Naive thymus-derived CD8-positive, alpha-beta T cell (primary cell): Measurements from ENCODE around the gene EFCC1. TPM values are rescaled to one million over a fixed set of nuclear protein-coding genes. Genes with fewer than 3 reads are reported as not detected.
A peak's percentile ranks its signal among the peaks of the same experiment; 100 is the strongest.

Source experiments
- ATAC-seq, 2 donors: fragments of 150-1000 bp; cut with Tn5 transposase in 1 of 2; sonication (Bioruptor Pico), chemical (Tn5 transposase) in 1 of 2; 1 replicate in 1 of 2; 2 replicates in 1 of 2; pipeline ENCODE4 v1.10.0; 2021; ENCODE audit warnings: mild to moderate bottlenecking in 2 of 2, moderate library complexity in 2 of 2
- POLR2A ChIA-PET: fragments of 350-600 bp; sonication (Branson Sonifier 250); formaldehyde crosslinking; loops from one replicate; lab custom pipeline; 2021; ENCODE audit warnings: antibody characterized with exemption; lab: Charles Lee
- DNase-seq, 10 donors: peaks; one replicate each; pipeline versions ENCODE4 v3.0.0 to v3.0.0-alpha.2; 2020 to 2022
- H3K27ac Mint-ChIP-seq, 10 donors: one replicate each; pipeline ENCODE4 v1.8.0; 2020 to 2022; ENCODE audit warnings: mild to moderate bottlenecking in 10 of 10, mixed read lengths in 10 of 10, moderate library complexity in 4 of 10, inconsistent platforms in 1 of 10
- H3K27me3 Mint-ChIP-seq, 5 donors: one replicate each; pipeline ENCODE4 v1.8.0; 2021 to 2022; ENCODE audit warnings: mixed read lengths in 5 of 5
- H3K36me3 Mint-ChIP-seq, 3 donors: one replicate each; pipeline ENCODE4 v1.8.0; 2020 to 2022; ENCODE audit warnings: mixed read lengths in 3 of 3, mild to moderate bottlenecking in 2 of 3, inconsistent platforms in 1 of 3
- H3K4me1 Mint-ChIP-seq, 4 donors: one replicate each; pipeline ENCODE4 v1.8.0; 2021 to 2022; ENCODE audit warnings: mixed read lengths in 4 of 4
- H3K4me3 Mint-ChIP-seq, 10 donors: one replicate each; pipeline ENCODE4 v1.8.0; 2020 to 2022; ENCODE audit warnings: mild to moderate bottlenecking in 10 of 10, mixed read lengths in 10 of 10, moderate library complexity in 6 of 10, inconsistent platforms in 1 of 10
- H3K9me3 Mint-ChIP-seq, 9 donors: one replicate each; pipeline ENCODE4 v1.8.0; 2020 to 2022; ENCODE audit warnings: mixed read lengths in 9 of 9, mild to moderate bottlenecking in 3 of 9, inconsistent platforms in 1 of 9, moderate library complexity in 1 of 9
- polyA plus RNA-seq, 3 donors: library from polyadenylated mRNA; unstranded; fragments of 300-500 nt; fragmentation: Illumina TruSeq; gene quantifications; one replicate each; pipeline ENCODE4 v1.2.3, GENCODE V29; 2021
- total RNA-seq, 8 experiments: library from RNA in 2 of 8; stranded (reverse) in 2 of 8; gene quantifications; one replicate each; pipeline ENCODE4 v1.2.3 and lab custom pipeline; 2021 to 2026

The EFCC1 gene
- total and polyA plus RNA-seq, 5 experiments from 2014 or later = 0.21 to 0.69 (median 0.47) TPM

DNA sequence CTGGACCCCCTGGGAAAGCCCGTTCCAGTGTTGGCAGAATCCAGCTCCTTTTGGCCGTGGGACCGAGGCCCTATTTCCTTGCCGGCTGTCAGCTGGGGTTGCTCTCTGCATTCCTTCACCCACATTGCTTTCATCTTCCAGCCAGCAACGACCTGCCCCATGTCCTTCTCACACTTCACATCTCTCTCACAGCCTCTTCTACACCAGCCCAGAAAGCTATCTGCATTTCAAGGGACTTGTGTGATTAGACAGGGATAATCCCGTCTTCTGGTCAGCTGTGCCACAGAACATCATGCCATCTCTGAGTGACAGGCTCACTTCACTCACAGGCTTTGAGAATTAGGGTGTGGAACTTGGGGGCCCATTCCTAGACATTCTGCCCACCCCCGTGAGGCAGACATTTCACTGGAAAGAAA is 16.4 kb downstream of the EFCC1 start:
- peak overlapping the region in 8 of 10 donors; percentile 36 to 88 (median 61) for H3K4me3 Mint-ChIP-seq
- H3K27me3 Mint-ChIP-seq = no peaks in the 10 kb centered on the region
- peak overlapping the region; percentile 28 to 100 (median 96) for H3K27ac Mint-ChIP-seq
- POLR2A ChIA-PET = interaction anchor here (0.6 to 7.9 kb wide), 10 partner anchors 9 to 299 kb away, joined by 3 to 257 read pairs (median 14); partner anchors contain the start of genes CFAP92, CNBP, COPG1 and EFCC1
- DNase-seq = peak in 1 of 10 donors; percentile 18
- ATAC-seq = no peak
- H3K4me1 Mint-ChIP-seq = peaks cover 28 to 61% (median 55%) of the 10 kb centered on the region in 4 donors
- H3K9me3 Mint-ChIP-seq = no peaks in the 10 kb centered on the region
- H3K36me3 Mint-ChIP-seq = no peaks in the 10 kb centered on the region

DNA sequence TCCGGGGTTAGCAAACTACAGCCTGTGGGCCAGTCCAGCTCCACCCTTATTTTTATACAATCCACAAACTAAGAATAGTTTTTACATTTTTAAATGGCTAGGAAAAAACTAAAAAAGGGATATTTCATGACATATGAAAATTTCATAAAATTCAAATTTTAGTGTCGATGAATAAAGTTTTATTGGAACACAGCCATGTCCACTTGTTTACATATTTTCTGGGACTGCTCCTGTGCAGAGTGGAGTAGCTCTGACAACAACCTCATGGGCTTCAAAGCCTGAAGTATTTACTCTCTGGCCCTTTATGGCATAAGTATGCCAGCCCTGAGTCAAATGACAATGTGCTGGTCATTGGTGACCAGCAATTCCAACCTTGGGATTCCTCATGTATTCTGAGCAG is 17.2 kb downstream of the EFCC1 start:
- DNase-seq (no peak), ATAC-seq (no peak)
- H3K4me1 Mint-ChIP-seq = peaks cover 26 to 63% (median 57%) of the 10 kb centered on the region in 4 donors
- peak overlapping the region; percentile 79 to 100 (median 93) for H3K27ac Mint-ChIP-seq
- H3K27me3 Mint-ChIP-seq = no peaks in the 10 kb centered on the region
- POLR2A ChIA-PET = interaction anchor here (6.8 to 7.9 kb wide), 2 partner anchors 8 to 18 kb away, joined by 125 to 257 read pairs; partner anchors contain the start of genes CFAP92 and EFCC1
- peak overlapping the region in 2 of 10 donors; percentile 10 to 41 for H3K4me3 Mint-ChIP-seq
- no peaks in the 10 kb centered on the region for H3K9me3 Mint-ChIP-seq
- H3K36me3 Mint-ChIP-seq = no peaks in the 10 kb centered on the region

DNA sequence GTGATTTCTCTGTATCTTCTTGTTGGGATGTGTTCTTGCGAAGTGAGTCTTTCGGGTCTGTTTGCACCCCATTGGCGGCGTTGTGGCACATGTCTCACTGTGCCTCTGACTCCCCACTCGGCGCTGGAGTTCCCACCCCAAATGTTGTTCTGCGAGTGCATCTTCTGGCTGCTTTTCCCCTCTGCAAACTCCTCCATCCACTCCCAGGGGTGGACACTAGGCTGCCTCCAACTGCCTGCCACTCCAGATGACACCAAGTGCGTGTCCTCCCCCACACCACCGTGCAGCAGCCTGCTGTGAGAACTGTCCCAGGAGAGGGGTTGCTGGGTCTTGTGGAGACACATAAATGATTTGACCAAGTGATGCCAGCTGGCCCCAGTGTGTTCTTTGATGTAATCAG is 17.6 kb downstream of the EFCC1 start:
- no peaks in the 10 kb centered on the region for H3K9me3 Mint-ChIP-seq
- H3K36me3 Mint-ChIP-seq = no peaks in the 10 kb centered on the region
- POLR2A ChIA-PET = no interaction called here
- no peak for ATAC-seq
- H3K27me3 Mint-ChIP-seq = no peaks in the 10 kb centered on the region
- peaks cover 26 to 60% (median 57%) of the 10 kb centered on the region in 4 donors for H3K4me1 Mint-ChIP-seq
- peak in 1 of 10 donors; percentile 41 for DNase-seq
- peak overlapping the region in 2 of 10 donors; percentile 4 to 41 for H3K4me3 Mint-ChIP-seq
- peak overlapping the region in 9 of 10 donors; percentile 56 to 99 (median 79) for H3K27ac Mint-ChIP-seq

DNA sequence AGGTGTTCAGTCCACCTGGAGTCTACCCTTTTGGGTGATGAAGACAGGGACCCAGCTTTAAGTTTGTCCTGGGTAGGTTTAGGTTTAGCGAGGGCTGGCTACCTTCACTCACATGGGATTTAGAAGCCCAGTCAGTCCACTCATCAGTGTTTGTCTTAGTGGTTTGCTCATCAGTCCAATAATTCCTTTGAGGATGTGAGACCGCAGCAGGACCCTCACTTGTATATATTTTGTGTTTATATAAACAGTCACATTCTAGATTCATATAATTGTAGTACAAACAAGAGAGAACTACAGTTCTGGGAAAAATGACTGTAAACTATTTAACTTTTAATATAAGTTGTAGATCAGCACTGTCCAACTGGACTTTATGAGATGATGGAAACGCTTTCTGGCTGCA is 18.2 kb downstream of the EFCC1 start:
- H3K4me3 Mint-ChIP-seq = no peak overlapping the region
- peak overlapping the region in 3 of 10 donors; percentile 79 to 99 (median 90) for H3K27ac Mint-ChIP-seq
- no peaks in the 10 kb centered on the region for H3K27me3 Mint-ChIP-seq
- DNase-seq (no peak), ATAC-seq (no peak)
- peaks cover 26 to 57% (median 55%) of the 10 kb centered on the region in 4 donors for H3K4me1 Mint-ChIP-seq
- no peaks in the 10 kb centered on the region for H3K9me3 Mint-ChIP-seq
- H3K36me3 Mint-ChIP-seq = no peaks in the 10 kb centered on the region
- POLR2A ChIA-PET = interaction anchor here (1.0 to 1.8 kb wide), 2 partner anchors 25 to 102 kb away, joined by 3 to 9 read pairs; partner anchors contain the start of genes CFAP92 and RAB43

DNA sequence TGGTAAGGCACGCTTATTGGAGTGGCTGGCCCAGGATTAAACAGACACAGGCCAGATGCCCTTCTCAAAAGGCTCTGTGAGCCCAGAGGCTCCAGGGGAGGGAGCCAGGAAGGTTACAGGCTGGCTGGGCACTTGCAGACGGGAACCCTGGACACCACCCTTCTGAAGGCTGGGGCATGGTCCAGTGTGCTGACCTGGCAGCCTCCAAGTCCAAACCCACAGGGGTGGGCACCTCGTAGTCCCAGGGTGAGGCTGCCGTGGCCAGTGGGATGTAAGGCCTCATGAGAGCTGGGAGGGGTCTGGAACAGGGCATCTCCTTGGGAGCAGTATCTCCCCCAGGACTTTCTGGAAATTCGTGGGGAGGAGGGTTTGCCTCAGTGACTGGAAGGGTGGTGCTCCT is 19.6 kb downstream of the EFCC1 start:
- ATAC-seq (no peak), DNase-seq (peak in 1 of 10 donors; percentile 50)
- no peaks in the 10 kb centered on the region for H3K9me3 Mint-ChIP-seq
- H3K36me3 Mint-ChIP-seq = no peaks in the 10 kb centered on the region
- peaks cover 21 to 53% (median 50%) of the 10 kb centered on the region in 4 donors for H3K4me1 Mint-ChIP-seq
- no peak overlapping the region for H3K4me3 Mint-ChIP-seq
- no peaks in the 10 kb centered on the region for H3K27me3 Mint-ChIP-seq
- no peak overlapping the region for H3K27ac Mint-ChIP-seq
- POLR2A ChIA-PET = interaction anchor here (1.0 to 1.8 kb wide), 4 partner anchors 8 to 101 kb away, joined by 3 to 9 read pairs (median 4); partner anchors contain the start of gene RAB43

DNA sequence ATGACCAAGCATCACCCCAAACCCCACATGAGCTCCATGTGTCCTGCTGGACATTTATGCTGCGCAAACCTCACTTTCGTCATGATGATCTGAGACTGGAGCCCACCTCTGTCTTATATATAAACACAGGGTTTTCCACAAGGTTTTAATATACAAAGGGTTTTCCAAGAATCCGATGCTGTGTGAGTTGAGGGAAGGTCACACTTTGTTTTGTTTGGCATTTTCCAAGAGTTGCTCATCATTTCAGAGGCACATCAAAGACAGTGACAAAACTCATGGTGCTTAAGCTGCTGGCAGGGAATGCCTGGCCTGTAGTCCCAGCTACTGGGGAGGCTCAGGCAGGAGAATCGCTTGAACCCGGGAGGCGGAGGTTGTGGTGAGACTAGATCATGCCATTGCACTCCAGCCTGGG is 20.0 kb downstream of the EFCC1 start:
- Mint-ChIP-seq H3K36me3 (no peaks in the 10 kb centered on the region), H3K9me3 (no peaks in the 10 kb centered on the region), H3K4me1 (peaks cover 18 to 51% (median 50%) of the 10 kb centered on the region in 4 donors), H3K27ac (peak overlapping the region in 1 of 10 donors; percentile 44), H3K27me3 (no peaks in the 10 kb centered on the region), H3K4me3 (no peak overlapping the region)
- POLR2A ChIA-PET = interaction anchor here (0.9 to 1.3 kb wide), 3 partner anchors 8 to 161 kb away, joined by 3 to 6 read pairs (median 3); no protein-coding TSS in a partner anchor
- no peak for DNase-seq
- no peak for ATAC-seq

DNA sequence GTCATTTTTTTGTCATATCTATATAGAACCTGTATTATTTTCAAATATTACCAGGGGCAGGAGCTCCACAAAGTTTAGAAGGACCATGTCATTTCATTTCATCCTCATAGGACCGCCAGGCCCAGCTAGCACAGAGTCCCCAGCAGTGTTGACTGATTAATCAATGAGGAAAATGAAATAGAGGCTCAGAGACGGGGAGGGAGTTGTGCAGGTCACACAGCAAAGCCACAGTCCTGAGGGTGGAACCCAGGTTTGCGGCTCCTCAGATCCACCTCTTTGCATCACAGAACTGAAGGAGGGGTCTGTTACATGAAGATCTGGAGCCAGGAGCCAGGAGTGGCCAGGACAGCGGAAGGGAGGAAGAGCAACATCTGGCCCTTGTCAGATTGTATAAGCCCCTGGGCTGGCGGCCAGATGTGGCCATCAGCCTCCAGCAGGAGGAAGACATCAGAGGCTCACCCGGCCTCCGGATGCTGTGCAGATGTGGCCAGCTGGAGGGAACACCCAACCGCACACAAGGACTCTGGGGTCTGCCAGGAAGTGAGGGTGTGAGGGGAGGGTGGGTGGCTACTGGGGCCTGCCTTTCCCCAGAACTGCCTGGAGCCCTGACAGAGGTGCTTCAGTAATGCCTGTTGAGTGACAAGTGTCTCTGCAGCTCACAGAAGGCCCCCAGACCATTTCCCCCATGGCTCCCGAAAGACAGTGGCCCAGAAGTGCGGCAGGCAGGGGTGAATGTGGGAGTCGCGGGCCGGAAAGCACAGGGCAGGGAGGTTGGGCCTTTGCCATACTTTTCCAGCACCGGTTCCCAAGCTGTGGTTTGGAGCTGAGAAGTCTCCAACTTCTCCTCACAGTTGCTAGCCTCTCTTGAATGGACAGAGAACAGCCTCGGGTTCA is 21.3 kb downstream of the EFCC1 start:
- DNase-seq (peak in 1 of 10 donors; percentile 49), ATAC-seq (no peak)
- Mint-ChIP-seq H3K27me3 (no peaks in the 10 kb centered on the region), H3K36me3 (no peaks in the 10 kb centered on the region), H3K27ac (peak overlapping the region in 7 of 10 donors; percentile 37 to 85 (median 77)), H3K4me1 (peaks cover 24 to 48% (median 47%) of the 10 kb centered on the region in 4 donors), H3K9me3 (no peaks in the 10 kb centered on the region), H3K4me3 (peak overlapping the region in 5 of 10 donors; percentile 0 to 66 (median 43))
- POLR2A ChIA-PET = interaction anchor here (0.7 to 1.3 kb wide), 7 partner anchors 9 to 627 kb away, joined by 3 to 6 read pairs (median 3); no protein-coding TSS in a partner anchor

DNA sequence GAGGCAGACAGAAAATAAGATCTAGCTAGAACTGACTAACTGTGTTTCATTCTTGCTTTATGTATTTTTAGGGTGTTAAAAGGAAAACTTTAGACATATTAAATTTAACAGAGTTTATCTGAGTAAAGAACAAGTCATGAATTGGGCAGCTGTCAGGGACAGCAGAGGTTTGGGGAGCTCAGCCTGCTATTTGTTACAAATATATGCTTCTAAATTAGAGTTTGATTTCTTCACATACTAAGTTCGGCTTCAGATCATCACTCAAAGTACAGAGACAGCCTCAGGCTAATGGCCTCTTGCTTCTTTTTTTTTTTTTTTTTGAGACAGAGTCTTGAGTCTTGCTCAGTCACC is 21.9 kb downstream of the EFCC1 start:
- ATAC-seq = no peak

DNA sequence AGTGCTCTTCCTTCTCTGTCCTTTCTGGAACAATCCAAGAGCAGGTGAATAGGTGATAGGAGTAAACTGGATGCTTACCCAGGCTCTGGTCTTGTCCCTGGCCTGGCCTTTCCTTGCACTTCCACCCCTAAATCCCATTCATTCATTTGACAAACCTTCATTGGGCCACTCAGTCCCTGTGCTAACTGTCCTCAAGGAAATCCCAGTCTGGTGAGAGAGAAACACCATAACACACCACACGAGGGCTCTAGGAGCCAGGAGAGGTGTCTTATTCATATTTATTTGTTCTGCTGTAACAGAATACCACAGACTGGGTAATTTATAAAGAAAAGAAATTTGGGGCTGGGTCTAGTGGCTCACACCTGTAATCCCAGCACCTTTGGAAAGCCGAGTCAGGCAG is 22.8 kb downstream of the EFCC1 start:
- ATAC-seq (no peak), DNase-seq (no peak)
- Mint-ChIP-seq H3K36me3 (no peaks in the 10 kb centered on the region), H3K4me3 (no peak overlapping the region), H3K9me3 (no peaks in the 10 kb centered on the region), H3K27me3 (no peaks in the 10 kb centered on the region), H3K27ac (peak overlapping the region in 3 of 10 donors; percentile 29 to 41 (median 38)), H3K4me1 (peaks cover 16 to 35% (median 33%) of the 10 kb centered on the region in 4 donors)
- POLR2A ChIA-PET = interaction anchor here (1.0 to 5.3 kb wide), 3 partner anchors 9 to 107 kb away, joined by 3 to 125 read pairs (median 3); no protein-coding TSS in a partner anchor

More for the DNA sequence above, 21.9 kb downstream of the EFCC1 start:
- H3K27ac Mint-ChIP-seq = peak overlapping the region in 3 of 10 donors; percentile 65 to 83 (median 81)
- POLR2A ChIA-PET = interaction anchor here (0.7 to 1.3 kb wide), 5 partner anchors 18 to 627 kb away, joined by 3 to 4 read pairs (median 3); no protein-coding TSS in a partner anchor
- no peaks in the 10 kb centered on the region for H3K9me3 Mint-ChIP-seq
- H3K36me3 Mint-ChIP-seq = no peaks in the 10 kb centered on the region
- H3K4me3 Mint-ChIP-seq = peak overlapping the region in 1 of 10 donors; percentile 45
- no peaks in the 10 kb centered on the region for H3K27me3 Mint-ChIP-seq
- peaks cover 20 to 41% (median 41%) of the 10 kb centered on the region in 4 donors for H3K4me1 Mint-ChIP-seq
- DNase-seq = peak in 1 of 10 donors; percentile 10

DNA sequence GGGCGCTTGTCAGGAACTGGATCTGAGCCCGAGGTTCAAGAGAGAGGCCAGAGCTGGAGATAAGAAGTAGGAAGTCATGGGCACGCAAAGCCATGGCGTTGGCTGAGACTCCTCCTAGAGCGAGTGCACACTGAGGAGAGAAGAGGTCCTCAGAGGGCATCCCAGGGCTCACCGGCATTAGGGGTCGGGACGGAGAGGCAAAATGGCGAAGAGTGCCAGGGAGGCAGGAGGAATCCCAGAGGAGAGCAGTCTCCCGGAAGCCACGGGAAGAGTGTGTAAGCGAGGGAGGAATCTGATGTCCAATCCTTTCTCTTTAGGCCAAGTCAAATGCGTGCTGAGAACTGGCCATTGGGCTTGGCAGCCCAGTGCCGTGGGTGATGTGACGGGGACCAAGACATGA is 24.0 kb downstream of the EFCC1 start:
- H3K27ac Mint-ChIP-seq = peak overlapping the region; percentile 41 to 99 (median 84)
- POLR2A ChIA-PET = interaction anchor here (1.3 to 5.3 kb wide), 6 partner anchors 10 to 95 kb away, joined by 3 to 125 read pairs (median 8); partner anchors contain the start of gene RAB43
- peak overlapping the region in 6 of 10 donors; percentile 25 to 57 (median 42) for H3K4me3 Mint-ChIP-seq
- H3K4me1 Mint-ChIP-seq = peaks cover 19 to 35% (median 31%) of the 10 kb centered on the region in 4 donors
- H3K36me3 Mint-ChIP-seq = no peaks in the 10 kb centered on the region
- H3K27me3 Mint-ChIP-seq = no peaks in the 10 kb centered on the region
- DNase-seq (peak in 1 of 10 donors; percentile 44), ATAC-seq (no peak)
- no peaks in the 10 kb centered on the region for H3K9me3 Mint-ChIP-seq

DNA sequence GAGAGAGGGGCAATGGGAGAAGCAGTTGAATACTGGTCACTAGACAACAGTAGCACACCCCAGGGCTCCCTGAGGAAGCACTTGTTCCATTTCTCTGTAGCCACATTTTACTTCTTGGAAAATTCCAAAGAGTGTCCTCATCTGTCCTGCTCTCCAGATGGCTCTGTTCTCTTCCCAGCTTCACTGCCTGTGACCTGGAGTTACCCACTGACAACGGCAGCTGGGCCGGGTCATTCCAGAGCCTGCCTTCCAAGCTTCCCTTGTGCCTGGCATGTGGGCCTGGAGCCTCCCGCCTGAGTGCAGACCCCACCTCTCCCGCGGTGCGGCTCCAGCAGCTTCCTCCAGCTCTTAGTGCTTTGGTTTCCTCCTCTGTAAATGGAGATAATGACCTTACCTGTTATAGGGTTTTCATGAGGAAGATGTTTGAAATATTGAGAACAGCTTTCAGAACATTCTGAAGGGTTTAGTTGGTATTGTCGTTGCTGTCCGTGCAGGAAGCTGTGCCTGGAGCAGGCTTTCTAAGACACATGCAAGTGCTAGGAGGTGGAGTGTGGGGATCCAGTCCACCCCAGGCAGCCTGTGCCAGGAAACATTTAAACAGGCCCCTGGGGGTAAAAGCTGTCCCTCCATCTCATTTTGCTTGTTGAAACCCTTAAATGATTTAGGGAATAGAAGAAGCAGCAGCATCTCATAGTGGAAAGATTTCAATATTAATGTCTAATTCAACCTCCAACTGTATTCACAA is 24.8 kb downstream of the EFCC1 start:
- Mint-ChIP-seq H3K4me1 (peaks cover 19 to 35% (median 31%) of the 10 kb centered on the region in 4 donors), H3K9me3 (no peaks in the 10 kb centered on the region), H3K4me3 (peak overlapping the region; percentile 84 to 94 (median 90)), H3K36me3 (no peaks in the 10 kb centered on the region), H3K27ac (peak overlapping the region; percentile 92 to 99 (median 98)), H3K27me3 (no peaks in the 10 kb centered on the region)
- no peak for ATAC-seq
- peak in 1 of 10 donors; percentile 36 for DNase-seq
- POLR2A ChIA-PET = interaction anchor here (0.6 to 5.3 kb wide), 17 partner anchors 11 to 290 kb away, joined by 3 to 125 read pairs (median 5); partner anchors contain the start of genes CFAP92, COPG1 and RAB43
